Measurements from ENCODE around the gene KRT80.

KRT80 gene

GRCh38 chr12:52226446-52226845 lies 34.6 kb upstream of the KRT80 start:
- Histone ChIP-seq H3K27me3 (peaks cover 78% of the 10 kb centered on the region), H3K9me3 (no peaks in the 10 kb centered on the region), H3K4me1 (ENCODE audit: control insufficient read depth in 1 of 2, insufficient read depth in 1 of 2, low read depth in 1 of 2, low read length in 1 of 2) (no peaks in the 10 kb centered on the region), H3K36me3 (no peaks in the 10 kb centered on the region), H3K27ac (no peak overlapping the region), H3K4me3 (ENCODE audit: low read depth in 1 of 2, low read length in 1 of 2) (no peak overlapping the region)
- no peak for TF ChIP-seq CTCF (IDR thresholded peaks at IDR 0.05)

GRCh38 chr12:52225752-52226151 lies 33.9 kb upstream of the KRT80 start:
- peaks cover 78% of the 10 kb centered on the region for H3K27me3 ChIP-seq
- no peak overlapping the region for H3K27ac ChIP-seq
- H3K36me3 ChIP-seq, result no peaks in the 10 kb centered on the region
- no peaks in the 10 kb centered on the region for H3K4me1 ChIP-seq (ENCODE audit: control insufficient read depth in 1 of 2, insufficient read depth in 1 of 2, low read depth in 1 of 2, low read length in 1 of 2)
- TF ChIP-seq CTCF (IDR thresholded peaks at IDR 0.05), result no peak
- H3K9me3 ChIP-seq, result no peaks in the 10 kb centered on the region
- H3K4me3 ChIP-seq (ENCODE audit: low read depth in 1 of 2, low read length in 1 of 2), result no peak overlapping the region

- no peaks in the 10 kb centered on the region for H3K36me3 ChIP-seq
- no peak overlapping the region for H3K4me3 ChIP-seq (ENCODE audit: low read depth in 1 of 2, low read length in 1 of 2)
- no peaks in the 10 kb centered on the region for H3K4me1 ChIP-seq (ENCODE audit: control insufficient read depth in 1 of 2, insufficient read depth in 1 of 2, low read depth in 1 of 2, low read length in 1 of 2)
- peaks cover 73% of the 10 kb centered on the region for H3K27me3 ChIP-seq
- no peak for TF ChIP-seq CTCF (IDR thresholded peaks at IDR 0.05)
- H3K9me3 ChIP-seq, result no peaks in the 10 kb centered on the region
- H3K27ac ChIP-seq, result no peak overlapping the region
These were observed 32.3 kb upstream of the KRT80 start for GRCh38 chr12:52224151-52224550.

- Histone ChIP-seq H3K27ac (no peak overlapping the region), H3K9me3 (no peaks in the 10 kb centered on the region), H3K36me3 (no peaks in the 10 kb centered on the region), H3K4me3 (ENCODE audit: low read depth in 1 of 2, low read length in 1 of 2) (no peak overlapping the region), H3K27me3 (peaks cover 67% of the 10 kb centered on the region), H3K4me1 (ENCODE audit: control insufficient read depth in 1 of 2, insufficient read depth in 1 of 2, low read depth in 1 of 2, low read length in 1 of 2) (no peaks in the 10 kb centered on the region)
- no peak for TF ChIP-seq CTCF (IDR thresholded peaks at IDR 0.05)
These were observed 31.7 kb upstream of the KRT80 start for GRCh38 chr12:52223406-52224039.

GRCh38 chr12:52222692-52223091 lies 30.9 kb upstream of the KRT80 start:
- TF ChIP-seq CTCF (IDR thresholded peaks at IDR 0.05), result no peak
- Histone ChIP-seq H3K4me1 (ENCODE audit: control insufficient read depth in 1 of 2, insufficient read depth in 1 of 2, low read depth in 1 of 2, low read length in 1 of 2) (no peaks in the 10 kb centered on the region), H3K9me3 (no peaks in the 10 kb centered on the region), H3K4me3 (ENCODE audit: low read depth in 1 of 2, low read length in 1 of 2) (no peak overlapping the region), H3K27me3 (peaks cover 65% of the 10 kb centered on the region), H3K27ac (no peak overlapping the region), H3K36me3 (no peaks in the 10 kb centered on the region)

Measured in neutrophil (primary cell).